HG03196 (cell line): ENCODE results near the gene TLCD1.

ENCODE experiments used
- ATAC-seq: cut with Tn5 transposase; IDR thresholded peaks from one replicate; pipeline ENCODE4 v1.9.1; 2021; ENCODE audit not compliant: unreplicated experiment

TLCD1 gene

GRCh38 chr17:28714281-28714680 lies 11.8 kb downstream of the TLCD1 start:
- no peak for ATAC-seq

GRCh38 chr17:28712705-28713415 lies 13.2 kb downstream of the TLCD1 start:
- ATAC-seq, result no peak

- no peak for ATAC-seq
Observed at GRCh38 chr17:28712032-28712704, 13.9 kb downstream of the TLCD1 start.

GRCh38 chr17:28711723-28712031 lies 14.4 kb downstream of the TLCD1 start, which contains the start of gene PROCA1:
TSS of gene PROCA1 (minus strand) at chr17:28711888. CDS start at chr17:28711660, 228 bp downstream.
- ATAC-seq, result no peak

- ATAC-seq, result peak; percentile 65
Observed at GRCh38 chr17:28710861-28711722, 14.9 kb downstream of the TLCD1 start.

- ATAC-seq, result no peak
Observed at GRCh38 chr17:28707339-28707720, 18.7 kb downstream of the TLCD1 start.

- ATAC-seq, result no peak
Observed at GRCh38 chr17:28706471-28707338, 19.3 kb downstream of the TLCD1 start.

- no peak for ATAC-seq
Observed at GRCh38 chr17:28705728-28706334, 20.2 kb downstream of the TLCD1 start.

GRCh38 chr17:28705074-28705659 lies 20.9 kb downstream of the TLCD1 start:
- ATAC-seq, result no peak

GRCh38 chr17:28704219-28704858 lies 21.7 kb downstream of the TLCD1 start:
- ATAC-seq, result no peak

- no peak for ATAC-seq
Observed at GRCh38 chr17:28703552-28704218, 22.3 kb downstream of the TLCD1 start.

GRCh38 chr17:28702752-28703150 lies 23.3 kb downstream of the TLCD1 start:
- ATAC-seq, result no peak

GRCh38 chr17:28702026-28702751 lies 23.8 kb downstream of the TLCD1 start:
- no peak for ATAC-seq

- no peak for ATAC-seq
Observed at GRCh38 chr17:28700830-28701492, 25.1 kb downstream of the TLCD1 start.

- ATAC-seq, result no peak
Observed at GRCh38 chr17:28700278-28700677, 25.8 kb downstream of the TLCD1 start.

- ATAC-seq, result no peak
Observed at GRCh38 chr17:28698253-28698941, 27.6 kb downstream of the TLCD1 start.

- ATAC-seq, result no peak
Observed at GRCh38 chr17:28693869-28694268, 32.2 kb downstream of the TLCD1 start.
